Heart right ventricle (tissue), 16 donors: ENCODE data around the gene CAGE1. TPM values are rescaled to one million over a fixed set of nuclear protein-coding genes. Genes with fewer than 3 reads are reported as not detected.

Experiments used
- ATAC-seq, 8 donors: fragments of 200-7000 bp; cut with Tn5 transposase; one replicate each; pipeline ENCODE4 v1.9.1; 2020; ENCODE audit warnings: mild to moderate bottlenecking in 8 of 8, moderate library complexity in 8 of 8, moderate number of reproducible peaks in 1 of 8
- DNase-seq, 2 donors: peaks; one replicate each; pipeline ENCODE4 v3.0.0-alpha.2; 2020
- H3K27ac ChIP-seq, 10 donors: fragments of 200-600 bp; sonication (generic) in 2 of 10; one replicate each; pipeline versions ENCODE4 v1.5.0 to v1.8.0; 2020 to 2022; ENCODE audit warnings: mild to moderate bottlenecking in 3 of 10
- H3K27me3 ChIP-seq, 7 donors: fragments of 200-600 bp; one replicate each; pipeline ENCODE4 v1.8.0; 2021 to 2022; ENCODE audit warnings: mild to moderate bottlenecking in 2 of 7
- H3K36me3 ChIP-seq, 9 donors: fragments of 200-600 bp; sonication (generic) in 1 of 9; one replicate each; pipeline versions ENCODE4 v1.5.0 to v1.8.0; 2020 to 2022; ENCODE audit warnings: mild to moderate bottlenecking in 2 of 9
- H3K4me1 ChIP-seq, 9 donors: fragments of 200-600 bp; sonication (generic) in 1 of 9; one replicate each; pipeline versions ENCODE4 v1.5.0 to v1.8.0; 2020 to 2022; ENCODE audit warnings: mild to moderate bottlenecking in 4 of 9
- H3K4me3 ChIP-seq, 10 donors: fragments of 200-600 bp; sonication (generic) in 2 of 10; one replicate each; pipeline versions ENCODE4 v1.5.0 to v1.8.0; 2020 to 2022; ENCODE audit warnings: mild to moderate bottlenecking in 7 of 10, moderate library complexity in 2 of 10
- H3K9me3 ChIP-seq, 11 donors: fragments of 200-600 bp in 10 of 11; sonication (generic) in 2 of 11; one replicate each; pipeline versions ENCODE4 v1.5.0 to v1.8.0; 2013 to 2022; ENCODE audit warnings: mild to moderate bottlenecking in 2 of 11, control low read depth in 1 of 11, moderate library complexity in 1 of 11
- CTCF ChIP-seq, 9 donors: fragments of 200-600 bp; sonication (generic) in 2 of 9; IDR thresholded peaks; one replicate each; pipeline versions ENCODE4 v1.5.0 to v1.8.0; 2021 to 2022; ENCODE audit warnings: antibody characterized with exemption in 9 of 9, mild to moderate bottlenecking in 5 of 9, moderate library complexity in 1 of 9
- WGBS, 2 donors: extraction: QIAGEN DNeasy Blood & Tissue Kit; methylation state at CpG; one replicate each; pipeline ENCODE4 v1.1.7; 2013; ENCODE audit warnings: inconsistent platforms in 1 of 2; 5-methylcytosine and 5-hydroxymethylcytosine counted together
- intact Hi-C, 10 donors: fragments of 100-400 bp; cut with DNase I; formaldehyde crosslinking; loops; one replicate each; pipeline versions ENCODE4 v1.11.1 to v1.14.2; 2022
- polyA plus RNA-seq, 2 donors: library from polyadenylated mRNA; stranded (reverse); fragments of 200-250 nt; gene quantifications; one replicate each; pipeline ENCODE4 v1.2.3, GENCODE V29; 2013
- total RNA-seq, 10 donors: library from RNA; stranded (reverse); fragmentation: NEBNext Ultra II Directional in 3 of 10; extraction: Animal tissue kit (Norgen Biotek cat#: 25700) in 3 of 10; gene quantifications; one replicate each; pipeline versions ENCODE4 v1.2.1 to v1.2.4, GENCODE V29; 2021 to 2023
- donor health status: Arrhythmogenic right ventricular cardiomyopathy.
- donor health status: ischemic (EF 13 %, LVEDD 7.1; RV severe dilation, severe dysfunction).
- donor health status: healthy with polysubstance abuse.
- donor health status: DM: no; HTN: yes; CAD: no.
- donor health status: DM: no; HTN: no; CAD: no.
- donor health status: ischemic (EF 25% LVEDD 6.9; RV normal size, moderate dysfunction).
- donor health status: ischemic (EF 25% LVEDD 5.7; RV mildly dilated, moderate dysfunction).
- donor health status: healthy.
- donor health status: DM: yes; HTN: yes; CAD: no.
- donor health status: Ischemic cardiomyopathy.
- donor health status: ischemic (EF 35%, LVEDD 5.7; RV mildly dilated, moderate dysfunction).
- donor health status: nonischemic (EF 11% LVEDD 7.7; RV severe dilation, severe dysfunction).
- donor health status: DM: yes; HTN: yes; CAD: no.
- donor health status: PGD.
- donor health status: ischemic (EF 29% LVEDD 5.4; RV normal size, mild dysfunction).
- donor health status: nonischemic (EF 23%, LVEDD 6.1; RV moderate dilation, normal function).

Gene CAGE1
- total and polyA plus RNA-seq, 12 donors = 0.08 to 0.32 TPM; not detected in 10

- 67 to 82% methylated on average over 10 of the region's 10 CpGs for WGBS, 2 donors
These were observed 107.2 kb downstream of the CAGE1 start for GRCh38 chr6:7282097-7282906.

More at GRCh38 chr6:7282097-7282906, 107.2 kb downstream of the CAGE1 start:
- intact Hi-C loops = loop anchor here in 2 of 10 donors (5.0 to 10.0 kb wide), 2 partner anchors 330 to 332 kb away; no protein-coding TSS in a partner anchor
- Histone ChIP-seq H3K36me3 (peaks cover 0 to 40% (median 9%) of the 10 kb centered on the region in 9 donors), H3K27ac (no peak overlapping the region), H3K4me3 (no peak overlapping the region), H3K27me3 (no peaks in the 10 kb centered on the region), H3K9me3 (no peaks in the 10 kb centered on the region), H3K4me1 (peaks cover 0 to 23% (median 0%) of the 10 kb centered on the region in 9 donors)
- DNase-seq (no peak), ATAC-seq (no peak)
- TF ChIP-seq CTCF (IDR thresholded peaks at IDR 0.05) = no peak

Other genes with a start within 250 kb of the CAGE1 start
- 10 to 100 TPM; 50.9 to 80.5 (median 62.5) TPM for gene SSR1, start 76.5 kb downstream of the CAGE1 start, total RNA-seq
- 10 to 100 TPM in 1 of 2 donors, 1 to 10 TPM in 1; 8.3 to 42.4 TPM for gene SSR1, start 76.5 kb downstream of the CAGE1 start, polyA plus RNA-seq
- 10 to 100 TPM in 6 of 10 donors, 1 to 10 TPM in 4; 7.0 to 13.4 (median 11.0) TPM for gene RIOK1, start 66 bp upstream of the CAGE1 start, total RNA-seq
- 10 to 100 TPM in 1 of 2 donors, 1 to 10 TPM in 1; 8.4 to 11.1 TPM for gene RIOK1, start 66 bp upstream of the CAGE1 start, polyA plus RNA-seq
- gene DSP, start 151.9 kb upstream of the CAGE1 start, total RNA-seq = 100 to 1,000 TPM; 273 to 471 (median 379) TPM
- gene DSP, start 151.9 kb upstream of the CAGE1 start, polyA plus RNA-seq = 10 to 100 TPM; 56.5 to 79.1 TPM
- 10 to 100 TPM in 9 of 10 donors, 1 to 10 TPM in 1; 9.1 to 21.1 (median 13.1) TPM for gene SNRNP48, start 200.5 kb upstream of the CAGE1 start, total RNA-seq
- 10 to 100 TPM; 10.4 to 16.2 TPM for gene SNRNP48, start 200.5 kb upstream of the CAGE1 start, polyA plus RNA-seq